HG02678 (cell line): Measurements from ENCODE around the gene ENDOD1.

ENCODE experiments used
- ATAC-seq: cut with Tn5 transposase; IDR thresholded peaks from one replicate; pipeline ENCODE4 v1.9.1; 2021; ENCODE audit warnings: mild to moderate bottlenecking, moderate library complexity; ENCODE audit not compliant: unreplicated experiment

The ENDOD1 gene

GRCh38 chr11:95142431-95142830 is 52.8 kb downstream of the ENDOD1 start:
- no peak for ATAC-seq

GRCh38 chr11:95143106-95143681 is 53.5 kb downstream of the ENDOD1 start:
- ATAC-seq, result no peak

GRCh38 chr11:95144313-95145235 is 54.9 kb downstream of the ENDOD1 start:
- ATAC-seq, result no peak

GRCh38 chr11:95145430-95146060 is 55.9 kb downstream of the ENDOD1 start:
- no peak for ATAC-seq

GRCh38 chr11:95147364-95147905 is 57.8 kb downstream of the ENDOD1 start:
- no peak for ATAC-seq

GRCh38 chr11:95148406-95148805 is 58.8 kb downstream of the ENDOD1 start:
- no peak for ATAC-seq

GRCh38 chr11:95148938-95149337 is 59.3 kb downstream of the ENDOD1 start:
- ATAC-seq, result no peak

GRCh38 chr11:95149651-95150364 is 60.2 kb downstream of the ENDOD1 start:
- ATAC-seq, result no peak

- ATAC-seq, result peak; percentile 88
These were observed 61.5 kb downstream of the ENDOD1 start for GRCh38 chr11:95150956-95151684.

GRCh38 chr11:95152876-95153856 is 63.5 kb downstream of the ENDOD1 start:
- no peak for ATAC-seq

GRCh38 chr11:95153857-95154246 is 64.2 kb downstream of the ENDOD1 start:
- no peak for ATAC-seq

- no peak for ATAC-seq
These were observed 64.9 kb downstream of the ENDOD1 start for GRCh38 chr11:95154514-95154913.

GRCh38 chr11:95155385-95155784 is 65.7 kb downstream of the ENDOD1 start:
- ATAC-seq, result no peak

- no peak for ATAC-seq
These were observed 66.6 kb downstream of the ENDOD1 start for GRCh38 chr11:95156133-95156721.

GRCh38 chr11:95156916-95157541 is 67.4 kb downstream of the ENDOD1 start:
- ATAC-seq, result no peak

- ATAC-seq, result no peak
These were observed 68.2 kb downstream of the ENDOD1 start for GRCh38 chr11:95157824-95158223.

GRCh38 chr11:95161248-95161647 is 71.6 kb downstream of the ENDOD1 start:
- no peak for ATAC-seq

GRCh38 chr11:95163106-95163505 is 73.5 kb downstream of the ENDOD1 start:
- no peak for ATAC-seq
